ENCODE measurements around the gene TMX1. TPM values are rescaled to one million over a fixed set of nuclear protein-coding genes. Genes with fewer than 3 reads are reported as not detected.

TMX1 gene
- polyA plus RNA-seq, 3 donors from 2014 or later = 48.8 to 65.0 (median 56.9) TPM

Other genes with a start within 250 kb of the TMX1 start
- under 1 TPM in 1 of 3 donors, not detected in 2; 0.17 TPM for gene TRIM9, start 145.1 kb upstream of the TMX1 start, polyA plus RNA-seq